H1 (cell line): ENCODE results near the gene CORIN. TPM values are rescaled to one million over a fixed set of nuclear protein-coding genes. Genes with fewer than 3 reads are reported as not detected.

Source experiments
- CTCF ChIA-PET: fragments of 300-600 bp; sonication (Branson Sonifier 250); formaldehyde crosslinking; loops from one replicate; lab custom pipeline; 2021; ENCODE audit not compliant: partially characterized antibody; lab: Charles Lee
- POLR2A ChIA-PET: fragments of 300-600 bp; sonication (Branson Sonifier 250); formaldehyde crosslinking; loops from one replicate; lab custom pipeline; 2021; ENCODE audit warnings: inconsistent platforms; ENCODE audit not compliant: partially characterized antibody; lab: Charles Lee
- DNase-seq, 2 experiments: peaks; one replicate each; pipeline versions ENCODE4 v3.0.0 to v3.0.0-alpha.2; 2010 to 2022; ENCODE audit warnings: low spot score in 2 of 2, low read depth in 1 of 2, mixed read lengths in 1 of 2
- FAIRE-seq: peaks from 2 replicates; lab custom pipeline; 2011; peaks lifted over from hg19 to GRCh38; lab: Jason Lieb, UNC
- H2AFZ ChIP-seq: 2 replicates; pipeline ENCODE4 v1.8.1; 2012; ENCODE audit warnings: low read length, inconsistent platforms
- H2AK5ac ChIP-seq: 2 replicates; pipeline ENCODE4 v1.6.1; 2013; ENCODE audit warnings: low read depth, low read length
- H2BK120ac ChIP-seq: replicated peaks from 2 replicates; pipeline ENCODE3; 2013; ENCODE audit warnings: low read depth, low read length, inconsistent platforms
- H2BK12ac ChIP-seq: 2 replicates; pipeline ENCODE4 v1.6.1; 2013; ENCODE audit warnings: low read depth, low read length
- H2BK15ac ChIP-seq: 2 replicates; pipeline ENCODE4 v1.6.1; 2013; ENCODE audit warnings: low read length
- H2BK20ac ChIP-seq: 2 replicates; pipeline ENCODE4 v1.6.1; 2013; ENCODE audit warnings: low read length
- H2BK5ac ChIP-seq: 2 replicates; pipeline ENCODE4 v1.6.1; 2013; ENCODE audit warnings: low read depth, low read length
- H3K14ac ChIP-seq: 2 replicates; pipeline ENCODE4 v1.6.1; 2013; ENCODE audit warnings: inconsistent platforms; ENCODE audit not compliant: insufficient read length
- H3K18ac ChIP-seq: 2 replicates; pipeline ENCODE4 v1.6.1; 2013; ENCODE audit warnings: low read length; ENCODE audit errors: extremely low read depth
- H3K23ac ChIP-seq: 2 replicates; pipeline ENCODE4 v1.6.1; 2013; ENCODE audit warnings: inconsistent platforms; ENCODE audit not compliant: insufficient read length
- H3K23me2 ChIP-seq: 2 replicates; pipeline ENCODE4 v1.6.1; 2013; ENCODE audit warnings: low read depth, low read length
- H3K27ac ChIP-seq: 2 replicates; pipeline ENCODE4 v1.6.1; 2011; ENCODE audit warnings: low read depth, low read length, inconsistent platforms
- H3K27me3 ChIP-seq, 4 experiments: replicated peaks in 1 of 4; 1 replicate in 1 of 4; 2 replicates in 3 of 4; pipeline versions ENCODE4 v1.6.1 to v1.8.1; 2011 to 2013; ENCODE audit warnings: low read length in 3 of 4, mild to moderate bottlenecking in 3 of 4, inconsistent platforms in 2 of 4, mixed read lengths in 2 of 4, moderate library complexity in 1 of 4; ENCODE audit not compliant: control insufficient read depth in 3 of 4, insufficient read depth in 3 of 4; ENCODE audit errors: extremely low read depth in 1 of 4
- H3K36me3 ChIP-seq, 4 experiments: 2 replicates each; pipeline versions ENCODE4 v1.6.1 to v1.8.1; 2011 to 2013; ENCODE audit warnings: mild to moderate bottlenecking in 4 of 4, low read length in 3 of 4, moderate library complexity in 2 of 4, control low read depth in 1 of 4, inconsistent platforms in 1 of 4; ENCODE audit not compliant: insufficient read depth in 4 of 4, control insufficient read depth in 2 of 4
- H3K4ac ChIP-seq: replicated peaks from 2 replicates; pipeline ENCODE3; 2013; ENCODE audit warnings: low read length, low read depth, mixed read lengths, inconsistent platforms; ENCODE audit not compliant: insufficient read length
- H3K4me1 ChIP-seq, 4 experiments: replicated peaks in 1 of 4; 1 replicate in 1 of 4; 2 replicates in 3 of 4; pipeline versions ENCODE4 v1.6.1 to v1.8.1; 2011 to 2013; ENCODE audit warnings: low read length in 3 of 4, inconsistent platforms in 2 of 4, mixed read lengths in 1 of 4; ENCODE audit not compliant: insufficient read depth in 4 of 4, control insufficient read depth in 3 of 4
- H3K4me2 ChIP-seq, 2 experiments: 2 replicates each; pipeline versions ENCODE4 v1.6.1 to v1.8.1; 2011 to 2013; ENCODE audit warnings: low read depth in 2 of 2, low read length in 2 of 2, control low read depth in 1 of 2, inconsistent platforms in 1 of 2, mild to moderate bottlenecking in 1 of 2; ENCODE audit not compliant: insufficient read depth in 1 of 2
- H3K4me3 ChIP-seq, 4 experiments: fragments of 200-600, 300-600 bp in 1 of 4; sonication (generic), shearing (Covaris generic), sonication (Bioruptor Twin) in 1 of 4; 2 replicates each; pipeline versions ENCODE4 v1.5.1 to v1.8.1; 2011 to 2016; ENCODE audit warnings: low read length in 4 of 4, low read depth in 3 of 4, control low read depth in 2 of 4, inconsistent platforms in 2 of 4, mild to moderate bottlenecking in 2 of 4, mixed read lengths in 1 of 4, moderate library complexity in 1 of 4; ENCODE audit not compliant: insufficient read depth in 2 of 4; ENCODE audit errors: extremely low read depth in 1 of 4
- H3K56ac ChIP-seq: replicated peaks from 2 replicates; pipeline ENCODE3; 2013; ENCODE audit warnings: low read depth, mild to moderate bottlenecking, mixed read lengths, low read length, inconsistent platforms; ENCODE audit not compliant: insufficient read length
- H3K79me1 ChIP-seq: 2 replicates; pipeline ENCODE4 v1.6.1; 2013; ENCODE audit warnings: low read depth, low read length, control low read depth
- H3K79me2 ChIP-seq, 2 experiments: 2 replicates each; pipeline versions ENCODE4 v1.6.1 to v1.8.1; 2012 to 2013; ENCODE audit warnings: low read length in 2 of 2, mild to moderate bottlenecking in 2 of 2, inconsistent platforms in 1 of 2; ENCODE audit not compliant: insufficient read depth in 2 of 2, control insufficient read depth in 1 of 2
- H3K9ac ChIP-seq, 4 experiments: replicated peaks in 1 of 4; 1 replicate in 1 of 4; 2 replicates in 3 of 4; pipeline versions ENCODE4 v1.6.1 to v1.8.1; 2011 to 2013; ENCODE audit warnings: low read depth in 3 of 4, low read length in 3 of 4, control low read depth in 2 of 4, mild to moderate bottlenecking in 2 of 4, moderate library complexity in 2 of 4, inconsistent platforms in 1 of 4; ENCODE audit errors: extremely low read depth in 1 of 4
- H3K9me3 ChIP-seq, 2 experiments: 2 replicates each; pipeline versions ENCODE4 v1.6.1 to v1.8.1; 2012 to 2013; ENCODE audit warnings: mild to moderate bottlenecking in 2 of 2, moderate library complexity in 2 of 2, control low read depth in 1 of 2, inconsistent platforms in 1 of 2, low read depth in 1 of 2, low read length in 1 of 2, mixed read lengths in 1 of 2; ENCODE audit not compliant: insufficient read depth in 2 of 2
- H4K20me1 ChIP-seq, 2 experiments: replicated peaks in 1 of 2; 2 replicates each; pipeline versions ENCODE3 to v1.8.1; 2011 to 2013; ENCODE audit warnings: inconsistent platforms in 2 of 2, low read length in 2 of 2, mild to moderate bottlenecking in 1 of 2; ENCODE audit not compliant: insufficient read depth in 2 of 2, control insufficient read depth in 1 of 2
- H4K5ac ChIP-seq: 2 replicates; pipeline ENCODE4 v1.6.1; 2013; ENCODE audit warnings: low read length, low read depth, mixed read lengths, inconsistent platforms; ENCODE audit not compliant: insufficient read length
- H4K8ac ChIP-seq: 2 replicates; pipeline ENCODE4 v1.8.0; 2013; ENCODE audit warnings: mild to moderate bottlenecking, moderate library complexity, low read length, inconsistent platforms; ENCODE audit not compliant: insufficient read depth; ENCODE audit errors: extremely low read depth
- H4K91ac ChIP-seq: replicated peaks from 2 replicates; pipeline ENCODE3; 2013; ENCODE audit warnings: low read length, mixed read lengths, inconsistent platforms; ENCODE audit not compliant: insufficient read length
- ASH2L ChIP-seq: fragments of 200-600, 300-600 bp; sonication (generic); IDR thresholded peaks from one replicate; pipeline ENCODE4 v1.7.1; 2017; ENCODE audit warnings: low read length
- ATF2 ChIP-seq: IDR thresholded peaks from 2 replicates; pipeline ENCODE4 v1.6.1; 2012; ENCODE audit warnings: low read length, inconsistent platforms
- BCL11A ChIP-seq, 2 experiments: IDR thresholded peaks; one replicate each; pipeline ENCODE4 v1.6.1; 2011; ENCODE audit warnings: low read depth in 2 of 2, low read length in 2 of 2, mild to moderate bottlenecking in 2 of 2
- CEBPB ChIP-seq: IDR thresholded peaks from 2 replicates; pipeline ENCODE4 v1.6.1; 2012; ENCODE audit warnings: low read depth, low read length
- CHD1 ChIP-seq: IDR thresholded peaks from 2 replicates; pipeline ENCODE4 v1.6.1; 2012; ENCODE audit warnings: low read depth, low read length, improper control_type of control experiment
- CTBP2 ChIP-seq: IDR thresholded peaks from 2 replicates; pipeline ENCODE4 v1.7.0; 2011; ENCODE audit warnings: borderline replicate concordance, mild to moderate bottlenecking, moderate library complexity, mixed read lengths, low read length; ENCODE audit not compliant: insufficient read depth, insufficient read length
- E2F6 ChIP-seq: IDR thresholded peaks from 2 replicates; pipeline ENCODE4 v1.6.1; 2012; ENCODE audit warnings: inconsistent platforms
- RBBP5 ChIP-seq: IDR thresholded peaks from 2 replicates; pipeline ENCODE4 v1.7.1; 2012; ENCODE audit warnings: low read depth, mild to moderate bottlenecking, inconsistent platforms, low read length, moderate library complexity, borderline replicate concordance
- RFX5 ChIP-seq: IDR thresholded peaks from 2 replicates; pipeline ENCODE4 v1.6.1; 2011; ENCODE audit warnings: low read depth, low read length, improper control_type of control experiment, borderline replicate concordance
- SRF ChIP-seq: IDR thresholded peaks from 2 replicates; pipeline ENCODE4 v1.6.1; 2011; ENCODE audit warnings: mild to moderate bottlenecking, low read depth, low read length, moderate library complexity
- TAF1 ChIP-seq: IDR thresholded peaks from 2 replicates; pipeline ENCODE4 v1.6.1; 2011; ENCODE audit warnings: mild to moderate bottlenecking, low read depth, low read length
- TAF7 ChIP-seq: optimal IDR thresholded peaks from 2 replicates; pipeline ENCODE3; 2011; ENCODE audit warnings: low read depth, mild to moderate bottlenecking, inconsistent platforms, low read length, moderate library complexity, borderline replicate concordance
- TBP ChIP-seq: IDR thresholded peaks from 2 replicates; pipeline ENCODE4 v1.6.1; 2011; ENCODE audit warnings: low read depth, low read length, improper control_type of control experiment
- WGBS, 2 experiments: shearing (Covaris generic) in 1 of 2; methylation state at CpG; one replicate each; pipeline versions ENCODE4 v1.1.6 to v1.1.7; 2013 to 2015; ENCODE audit warnings: low lambda C conversion rate in 2 of 2, mixed read lengths in 2 of 2, inconsistent platforms in 1 of 2, low coverage in 1 of 2, missing lambda C conversion rate in 1 of 2; ENCODE audit not compliant: insufficient replicate concordance in 2 of 2, insufficient coverage in 1 of 2, insufficient read length in 1 of 2; ENCODE audit errors: extremely low coverage in 1 of 2, missing lambda C conversion rate in 1 of 2; 5-methylcytosine and 5-hydroxymethylcytosine counted together
- polyA plus RNA-seq, 7 experiments: library from polyadenylated mRNA; depleted of rRNA in 3 of 7; stranded (reverse) in 5 of 7; unstranded in 2 of 7; fragments of >200 nt in 5 of 7; fragments of 200-250 nt in 2 of 7; gene quantifications; 1 replicate in 5 of 7; 2 replicates in 1 of 7; 4 replicates in 1 of 7; pipeline versions ENCODE4 v1.2.1 to v1.2.3, GENCODE V29; 2011 to 2013; ENCODE audit warnings: missing spikeins in 2 of 7, mixed read lengths in 2 of 7
- total RNA-seq: library from RNA; stranded (reverse); fragmentation: NEBNext Ultra II Directional; extraction: Animal tissue kit (Norgen Biotek cat#: 25700); gene quantifications from 2 replicates; pipeline ENCODE4 v1.2.1, GENCODE V29; 2021

CORIN gene
- total and polyA plus RNA-seq, 2 of the 8 experiments (the other 6 are each of a cell fraction or from before 2014, with no cell fraction given) = 0.09 to 0.32 TPM

GRCh38 chr4:47698837-47699236 is 139.0 kb downstream of the CORIN start:
- Histone ChIP-seq H2BK12ac (no peak overlapping the region), H2BK120ac (no peak overlapping the region), H3K18ac (no peak overlapping the region), H3K14ac (no peak overlapping the region), H3K4me2 (no peak overlapping the region), H3K56ac (no peak overlapping the region), H3K4ac (no peak overlapping the region), H3K36me3 (no peaks in the 10 kb centered on the region), H2BK20ac (no peak overlapping the region), H3K79me1 (no peaks in the 10 kb centered on the region), H2AK5ac (no peak overlapping the region), H4K91ac (no peak overlapping the region), H2BK5ac (no peak overlapping the region), H3K4me1 (no peaks in the 10 kb centered on the region), H2AFZ (no peak overlapping the region), H2BK15ac (no peak overlapping the region), H3K4me3 (no peak overlapping the region), H3K79me2 (no peaks in the 10 kb centered on the region), H3K9ac (no peak overlapping the region), H3K23ac (no peak overlapping the region), H4K8ac (no peak overlapping the region), H3K23me2 (no peaks in the 10 kb centered on the region), H3K27ac (no peak overlapping the region), H4K5ac (no peak overlapping the region), H3K9me3 (no peaks in the 10 kb centered on the region), H4K20me1 (no peaks in the 10 kb centered on the region), H3K27me3 (no peaks in the 10 kb centered on the region)
- no peak for FAIRE-seq
- CTCF ChIA-PET = interaction anchor here (0.6 to 16.8 kb wide), 5 partner anchors 13 to 235 kb away, joined by 3 to 282 read pairs (median 3); partner anchors contain the start of gene CORIN
- DNase-seq = no peak
- WGBS, 2 experiments = 90% methylated on average over 3 of the region's 3 CpGs; no CpG with 5 or more reads in 1 of the 2 experiments
- POLR2A ChIA-PET = no interaction called here
- TF ChIP-seq TAF7 = no peak
- no peak for TF ChIP-seq ASH2L
- TF ChIP-seq RBBP5 = no peak
- no peak for TF ChIP-seq CHD1
- TF ChIP-seq E2F6 = no peak
- no peak for TF ChIP-seq ATF2
- TF ChIP-seq RFX5 = no peak
- TF ChIP-seq CTBP2 = no peak
- TF ChIP-seq TAF1 = no peak
- TF ChIP-seq BCL11A (IDR thresholded peaks at IDR 0.05; ENCODE audit: low read depth in 2 of 2, low read length in 2 of 2) = no peak
- TF ChIP-seq SRF = no peak
- TF ChIP-seq CEBPB = no peak
- no peak for TF ChIP-seq TBP
